ENCODE results near the gene KAT5.
A peak's percentile ranks its signal among the peaks of the same experiment; 100 is the strongest.
"Not testable (repeated sequence)": the region's sequence is repeated elsewhere in the genome, so short reads cannot be mapped to it uniquely, and the experiment has no call there.

The KAT5 gene

GRCh38 chr11:65711785-65712632 lies at the start of gene KAT5:
TSS of gene KAT5 (plus strand) at chr11:65712252. CDS start at chr11:65712268, 16 bp downstream.
- DNase-seq = peak; percentile 97

GRCh38 chr11:65662799-65663638 lies 49.0 kb upstream of the KAT5 start, which contains the start of gene RELA:
TSS of gene RELA (minus strand) at chr11:65662916. CDS start at chr11:65662832, 84 bp downstream.
- DNase-seq = peak; percentile 75 to 80

- DNase-seq = no peak
Observed at GRCh38 chr11:65663639-65664200, 48.3 kb upstream of the KAT5 start.

GRCh38 chr11:65672180-65672860 lies 39.7 kb upstream of the KAT5 start:
- peak in 1 of 2 experiments; percentile 13 for DNase-seq

GRCh38 chr11:65672982-65673381 lies 39.1 kb upstream of the KAT5 start:
- no peak for DNase-seq

- DNase-seq = no peak
Observed at GRCh38 chr11:65680192-65680743, 31.8 kb upstream of the KAT5 start.

DNA sequence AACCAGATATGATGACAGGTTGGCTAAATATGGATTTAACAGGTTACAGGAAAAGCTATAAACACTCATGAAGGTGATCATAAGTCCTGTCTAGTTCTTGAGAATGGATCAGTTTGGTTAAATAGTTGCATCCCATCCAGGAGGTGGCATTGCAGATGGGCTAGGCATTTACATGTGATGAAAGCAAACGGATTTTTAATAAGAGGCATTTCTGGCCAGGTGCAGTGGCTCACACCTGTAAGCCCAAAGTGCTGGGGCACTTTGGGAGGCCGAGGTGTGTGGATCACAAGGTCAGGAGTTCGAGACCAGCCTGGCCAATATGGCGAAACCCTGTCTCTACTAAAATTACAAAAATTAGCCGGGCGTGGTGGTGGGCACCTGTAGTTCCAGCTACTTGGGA lies 28.6 kb upstream of the KAT5 start:
- DNase-seq = not testable (repeated sequence)

DNA sequence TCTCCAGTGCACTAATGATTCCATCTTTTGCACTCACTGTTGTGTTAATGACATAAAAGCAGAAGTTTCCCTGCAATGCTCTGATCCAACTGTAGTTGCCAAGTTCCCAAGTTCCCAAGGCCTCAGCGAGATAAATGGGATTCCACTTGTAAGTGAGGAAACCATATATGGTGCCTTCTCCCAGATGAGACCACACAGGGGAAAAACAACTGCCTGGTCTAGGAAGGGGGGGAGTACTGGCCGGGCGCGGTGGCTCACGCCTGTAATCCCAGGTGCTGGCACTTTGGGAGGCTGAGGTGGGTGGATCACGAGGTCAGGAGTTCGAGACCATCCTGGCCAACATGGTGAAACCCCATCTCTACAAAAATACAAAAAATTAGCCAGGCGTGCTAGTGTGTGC lies 26.1 kb upstream of the KAT5 start:
- DNase-seq = no peak

- DNase-seq = not testable (repeated sequence)
Observed at GRCh38 chr11:65691847-65692246, 20.2 kb upstream of the KAT5 start.

DNA sequence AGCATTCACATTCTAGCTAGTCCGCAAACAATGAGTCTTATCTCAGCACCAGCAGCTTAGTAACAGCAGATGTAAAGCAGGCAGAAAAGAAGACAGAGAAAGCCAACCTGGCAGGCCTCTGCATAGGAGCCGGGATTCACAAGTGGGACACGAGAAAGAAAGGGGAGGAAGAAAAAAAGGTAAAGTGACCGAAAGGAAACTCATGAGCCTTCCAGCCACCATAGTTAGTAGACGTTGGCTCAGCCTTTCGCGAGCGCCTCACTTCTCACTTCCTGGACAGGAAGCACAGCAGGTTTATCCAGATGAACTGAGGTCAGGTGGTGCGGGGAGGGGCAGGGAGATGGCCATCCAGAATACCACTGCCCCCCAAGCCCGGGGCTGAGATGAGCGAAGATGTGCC lies 19.7 kb upstream of the KAT5 start:
- no peak for DNase-seq

DNA sequence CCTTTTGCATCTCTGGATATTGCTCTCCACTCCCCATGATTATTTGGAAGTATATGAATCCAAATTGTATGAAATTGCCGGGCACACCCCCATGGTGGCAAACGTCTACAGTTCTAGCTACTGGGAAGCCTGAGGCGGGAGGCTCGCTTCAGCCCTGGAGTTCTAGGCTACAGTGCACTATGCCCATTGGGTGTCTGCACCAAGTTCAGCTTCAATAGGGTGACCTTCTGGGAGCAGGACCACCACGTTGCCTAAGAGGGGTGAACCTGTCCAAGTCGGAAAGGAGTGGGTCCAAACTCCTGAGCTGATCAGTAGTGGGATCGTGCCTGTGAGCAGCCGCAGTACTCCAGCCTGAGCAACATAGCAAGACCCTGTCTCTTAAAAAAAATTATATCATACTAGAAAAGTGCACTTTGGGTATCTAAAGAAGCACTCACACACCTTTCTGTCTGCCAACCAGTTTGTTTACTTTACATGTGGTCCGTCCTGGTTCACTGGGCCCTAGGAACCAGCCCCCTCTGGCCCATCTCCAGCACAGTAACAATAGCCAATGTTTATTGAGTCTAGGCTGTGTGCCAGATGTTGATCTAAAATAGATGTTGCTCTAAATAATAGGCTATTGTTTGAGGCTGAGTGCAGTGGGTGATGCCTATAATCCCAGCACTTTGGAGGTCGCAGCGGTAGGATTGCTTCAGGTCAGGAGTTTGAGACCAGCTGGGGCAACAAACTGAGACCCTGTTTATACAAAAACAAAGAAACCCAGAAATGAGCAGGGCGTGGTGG lies 16.4 kb upstream of the KAT5 start:
- no peak for DNase-seq

DNA sequence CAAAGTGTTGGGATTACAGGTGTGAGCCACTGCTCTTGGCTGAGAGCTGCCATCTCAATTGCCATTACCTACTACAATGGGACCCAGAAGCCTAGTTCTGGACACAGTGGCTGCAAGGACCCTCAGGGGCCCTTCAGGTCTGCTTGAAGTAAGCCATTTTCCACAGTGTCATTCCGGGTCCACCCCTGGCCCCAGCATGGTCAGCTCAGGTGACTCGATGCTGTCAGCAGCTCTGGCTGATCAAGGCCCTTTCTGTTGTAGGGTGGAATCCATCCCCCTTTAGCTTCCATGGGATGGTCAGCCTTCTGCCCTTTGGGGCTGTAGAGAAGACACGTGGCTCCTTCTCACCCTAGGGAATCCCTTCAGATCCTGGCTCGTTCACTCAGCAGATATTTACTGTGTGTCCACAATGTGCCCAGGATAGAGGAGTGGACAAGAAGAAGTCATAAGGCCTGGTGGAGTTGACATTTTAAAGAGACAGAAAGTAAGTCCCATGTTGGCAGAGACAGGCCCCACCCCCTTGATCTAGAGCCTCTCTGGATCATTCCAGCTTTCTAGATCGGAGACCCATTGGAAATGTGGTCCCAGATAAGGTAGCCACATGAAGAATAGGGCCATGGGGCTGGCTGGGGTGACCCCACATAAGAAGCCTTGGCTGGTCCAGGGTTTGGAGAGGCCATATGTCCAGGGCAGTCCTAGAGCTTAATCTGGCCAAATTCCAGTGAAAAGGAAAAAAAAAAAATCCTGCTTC lies 15.1 kb upstream of the KAT5 start:
- DNase-seq = no peak

GRCh38 chr11:65698205-65698604 lies 13.8 kb upstream of the KAT5 start:
- DNase-seq = no peak

DNA sequence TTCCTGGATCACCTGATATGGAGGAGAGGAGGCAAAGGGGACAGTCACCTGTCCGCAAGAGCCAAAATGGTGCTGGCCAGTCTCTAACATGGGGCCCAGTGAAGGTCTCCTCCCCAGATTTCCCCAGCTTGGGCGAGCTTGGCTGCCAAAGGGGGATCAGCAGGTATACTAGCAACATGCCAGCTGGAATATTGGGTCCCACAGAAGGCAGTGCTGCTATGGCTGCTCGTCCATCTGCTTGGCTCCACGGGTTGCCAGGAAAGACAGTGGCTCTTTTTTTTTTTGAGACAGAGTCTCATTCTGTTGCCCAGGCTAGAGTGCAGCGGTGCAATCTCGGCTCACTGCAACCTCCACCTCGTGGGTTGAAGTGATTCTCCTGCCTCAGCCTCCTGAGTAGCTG lies 12.7 kb upstream of the KAT5 start:
- no peak for DNase-seq

DNA sequence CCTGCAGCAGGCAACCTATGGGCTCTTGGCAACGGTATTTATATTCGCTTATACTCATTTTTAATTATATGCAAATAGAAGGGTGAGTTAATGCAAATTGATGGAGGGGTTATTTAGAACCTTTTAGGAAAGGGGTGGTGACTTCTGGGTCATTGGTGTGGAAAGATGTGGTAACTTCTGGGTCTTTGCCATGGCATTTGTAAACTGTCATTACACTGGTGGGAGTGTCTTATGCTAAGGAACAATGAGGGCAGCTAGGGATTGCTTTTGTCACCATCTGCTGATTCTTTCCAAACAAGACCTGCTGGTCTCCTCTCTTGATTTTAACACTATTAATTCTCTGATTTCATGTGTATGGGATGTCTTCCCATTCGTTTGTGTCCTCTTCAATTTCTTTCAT lies 11.7 kb upstream of the KAT5 start:
- DNase-seq = peak; percentile 67 to 83

- no peak for DNase-seq
Observed at GRCh38 chr11:65701686-65702085, 10.4 kb upstream of the KAT5 start.

DNA sequence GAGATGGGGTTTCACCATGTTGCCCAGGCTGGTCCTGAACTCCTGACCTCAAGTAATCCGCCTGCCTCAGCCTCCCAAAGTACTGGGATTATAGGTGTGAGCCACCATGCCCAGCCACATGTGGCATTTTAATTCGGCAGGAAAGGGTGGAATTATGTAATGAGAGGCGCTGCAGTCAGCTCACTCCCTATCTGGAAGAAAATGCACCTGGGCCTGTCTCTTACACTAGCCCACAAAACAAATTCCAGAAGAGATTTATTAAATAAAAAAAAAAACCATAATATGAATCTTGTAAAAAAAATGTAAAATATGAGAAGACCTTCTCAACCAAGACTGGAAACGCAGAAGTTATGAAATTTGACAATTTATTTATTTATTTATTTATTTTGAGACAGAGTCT lies 8.2 kb upstream of the KAT5 start:
- no peak for DNase-seq

DNA sequence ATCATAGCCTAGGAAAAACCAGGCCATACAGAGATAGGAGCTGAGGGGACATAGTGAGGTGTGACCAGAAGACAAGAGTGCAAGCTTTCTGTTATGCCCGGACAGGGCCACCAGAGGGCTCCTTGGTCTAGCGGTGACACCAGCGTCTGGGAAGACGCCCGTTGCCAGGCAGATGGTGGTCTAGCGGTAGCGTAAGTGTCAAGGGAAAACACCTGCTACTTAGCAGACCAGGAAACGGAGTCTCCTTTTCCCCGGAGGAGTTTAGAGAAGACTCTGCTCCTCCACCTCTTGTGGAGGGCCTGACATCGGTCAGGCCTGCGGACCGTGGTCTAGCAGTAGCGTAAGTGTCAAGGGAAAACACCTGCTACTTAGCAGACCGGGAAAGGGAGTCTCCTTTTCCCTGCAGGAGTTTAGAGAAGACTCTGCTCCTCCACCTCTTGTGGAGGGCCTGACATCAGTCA lies 5.7 kb upstream of the KAT5 start:
- DNase-seq = peak in 1 of 2 experiments; percentile 22

- not testable (repeated sequence) for DNase-seq
Observed at GRCh38 chr11:65707002-65707401, 5.0 kb upstream of the KAT5 start.

GRCh38 chr11:65708451-65708850 lies 3.6 kb upstream of the KAT5 start:
- no peak for DNase-seq

DNA sequence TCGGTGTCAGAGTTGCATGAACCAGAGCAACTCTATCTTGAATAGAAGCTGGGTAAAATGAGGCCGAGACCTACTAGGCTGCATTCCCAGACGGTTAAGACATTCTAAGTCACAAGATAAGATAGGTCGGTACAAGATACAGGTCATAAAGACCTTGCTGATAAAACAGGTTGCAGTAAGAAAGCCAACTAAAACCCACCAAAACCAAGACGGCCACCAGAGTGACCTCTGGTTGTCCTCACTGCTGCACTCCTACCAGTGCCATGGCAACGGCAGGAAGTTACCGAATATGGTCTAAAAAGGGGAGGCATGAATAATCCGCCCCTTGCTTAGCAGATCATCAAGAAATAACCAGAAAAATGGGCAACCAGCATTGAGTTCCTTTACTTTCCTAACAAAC lies 2.4 kb upstream of the KAT5 start:
- no peak for DNase-seq
